WTC11 (cell line): ENCODE measurements around the gene PCBP3. TPM values are rescaled to one million over a fixed set of nuclear protein-coding genes. Genes with fewer than 3 reads are reported as not detected.

Source experiments
- ATAC-seq: fragments of 200-7000 bp; cut with Tn5 transposase; 2 replicates; pipeline ENCODE4 v1.10.0; 2021; ENCODE audit warnings: mild to moderate bottlenecking, moderate library complexity
- CTCF ChIA-PET: fragments of 300-600 bp; sonication (Branson Sonifier 250); formaldehyde crosslinking; loops from one replicate; lab custom pipeline; 2021; ENCODE audit warnings: antibody characterized with exemption; lab: Charles Lee
- POLR2A ChIA-PET: fragments of 350-600 bp; sonication (Branson Sonifier 250); formaldehyde crosslinking; loops from one replicate; lab custom pipeline; 2021; ENCODE audit warnings: antibody characterized with exemption; lab: Charles Lee
- DNase-seq: peaks from one replicate; pipeline ENCODE4 v3.0.0; 2021; ENCODE audit warnings: low spot score
- H3K27ac Mint-ChIP-seq: 2 replicates; pipeline ENCODE4 v1.8.0; 2021; ENCODE audit warnings: mixed read lengths
- H3K27me3 Mint-ChIP-seq: 2 replicates; pipeline ENCODE4 v1.8.0; 2021; ENCODE audit warnings: low read depth, mild to moderate bottlenecking, moderate library complexity, mixed read lengths
- H3K36me3 Mint-ChIP-seq: 2 replicates; pipeline ENCODE4 v1.8.0; 2021; ENCODE audit warnings: mixed read lengths
- H3K4me1 Mint-ChIP-seq: 2 replicates; pipeline ENCODE4 v1.8.0; 2022; ENCODE audit warnings: mixed read lengths
- H3K4me3 Mint-ChIP-seq: 2 replicates; pipeline ENCODE4 v1.8.0; 2021; ENCODE audit warnings: mild to moderate bottlenecking, moderate library complexity, mixed read lengths
- H3K9me3 Mint-ChIP-seq: 2 replicates; pipeline ENCODE4 v1.8.0; 2021; ENCODE audit warnings: mixed read lengths
- CREB1 ChIP-seq: sonication (generic); formaldehyde crosslinking; IDR thresholded peaks from 2 replicates; pipeline ENCODE4 v1.8.0; 2023; ENCODE audit warnings: mild to moderate bottlenecking, missing genetic modification reagents
- FOXK1 ChIP-seq: sonication (generic); formaldehyde crosslinking; IDR thresholded peaks from 2 replicates; pipeline ENCODE4 v1.8.0; 2022; ENCODE audit warnings: mild to moderate bottlenecking, moderate library complexity, missing genetic modification reagents
- HMGA2 ChIP-seq: fragments of 250-450 bp; sonication (Bioruptor Pico); IDR thresholded peaks from 2 replicates; pipeline ENCODE4 v1.4.0; 2021; ENCODE audit warnings: mild to moderate bottlenecking, moderate library complexity
- JAZF1 ChIP-seq: fragments of 250-450 bp; sonication (Bioruptor Pico); IDR thresholded peaks from 2 replicates; pipeline ENCODE4 v1.9.0; 2021; ENCODE audit warnings: moderate library complexity, mild to moderate bottlenecking, inconsistent platforms
- RELA ChIP-seq: sonication (generic); formaldehyde crosslinking; IDR thresholded peaks from 2 replicates; pipeline ENCODE4 v1.8.1; 2022; ENCODE audit warnings: missing genetic modification reagents, mild to moderate bottlenecking, borderline replicate concordance
- RORB ChIP-seq: fragments of 250-450 bp; sonication (Bioruptor Pico); IDR thresholded peaks from 2 replicates; pipeline ENCODE4 v1.9.0; 2021; ENCODE audit warnings: mild to moderate bottlenecking
- TEAD4 ChIP-seq: sonication (generic); formaldehyde crosslinking; IDR thresholded peaks from 2 replicates; pipeline ENCODE4 v1.8.0; 2022; ENCODE audit warnings: mild to moderate bottlenecking, missing genetic modification reagents
- ZNF232 ChIP-seq: sonication (generic); formaldehyde crosslinking; IDR thresholded peaks from 2 replicates; pipeline ENCODE4 v1.8.0; 2022; ENCODE audit warnings: mild to moderate bottlenecking, missing genetic modification reagents
- ZNF317 ChIP-seq: sonication (generic); formaldehyde crosslinking; IDR thresholded peaks from 2 replicates; pipeline ENCODE4 v1.8.1; 2023; ENCODE audit warnings: low read depth, mild to moderate bottlenecking, moderate library complexity, missing genetic modification reagents, borderline replicate concordance
- ZNF416 ChIP-seq: fragments of 250-450 bp; sonication (Bioruptor Pico); IDR thresholded peaks from 2 replicates; pipeline ENCODE4 v1.9.0; 2021; ENCODE audit warnings: mild to moderate bottlenecking, inconsistent platforms
- total RNA-seq: library from RNA; stranded (reverse); gene quantifications from 3 replicates; pipeline ENCODE4 v1.2.3, GENCODE V29; 2021
- TF ChIP-seq, protein P1 (sequence below): fragments of 250-450 bp; sonication (Bioruptor Pico); conservative IDR thresholded peaks from 2 replicates; pipeline ENCODE4 v1.9.0; 2021; ENCODE audit warnings: mild to moderate bottlenecking
- TF ChIP-seq, protein P2 (sequence below): sonication (generic); formaldehyde crosslinking; IDR thresholded peaks from 2 replicates; pipeline ENCODE4 v1.8.0; 2022; ENCODE audit warnings: mild to moderate bottlenecking, missing genetic modification reagents
- TF ChIP-seq, protein P3 (sequence below): fragments of 250-450 bp; sonication (Bioruptor Pico); IDR thresholded peaks from 2 replicates; pipeline ENCODE4 v1.9.0; 2021; ENCODE audit warnings: moderate library complexity, mild to moderate bottlenecking, inconsistent platforms, borderline replicate concordance
- TF ChIP-seq, protein P4 (sequence below): sonication (generic); formaldehyde crosslinking; IDR thresholded peaks from 2 replicates; pipeline ENCODE4 v1.8.1; 2023; ENCODE audit warnings: mild to moderate bottlenecking, missing genetic modification reagents, moderate library complexity
- TF ChIP-seq, protein P5 (sequence below): sonication (generic); formaldehyde crosslinking; IDR thresholded peaks from 2 replicates; pipeline ENCODE4 v1.8.0; 2023; ENCODE audit warnings: missing genetic modification reagents

The PCBP3 gene
- total RNA-seq, 1 experiment from 2014 or later, result 8.5 TPM

DNA sequence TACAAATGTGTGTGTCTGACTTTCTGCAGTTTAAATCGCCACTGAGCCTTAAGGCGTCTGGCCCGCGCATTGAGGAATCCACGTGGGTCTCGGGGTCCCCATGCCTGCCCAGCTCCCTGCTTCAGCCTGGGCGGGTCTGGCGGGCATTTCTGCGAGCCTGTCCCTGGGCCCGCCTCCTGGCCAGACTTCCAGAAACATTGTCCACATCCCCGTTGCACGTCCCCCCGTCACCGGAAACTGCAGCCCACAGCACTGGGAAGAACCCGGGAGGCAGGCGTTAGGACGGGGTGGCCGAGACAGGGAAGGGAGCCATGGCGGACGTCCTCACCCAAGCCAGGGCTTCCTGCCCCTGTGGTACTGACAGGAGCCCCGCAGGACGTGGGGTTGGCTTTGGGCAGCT, 225.0 kb downstream of the PCBP3 start (continued):
- TF ChIP-seq, protein P1, sequence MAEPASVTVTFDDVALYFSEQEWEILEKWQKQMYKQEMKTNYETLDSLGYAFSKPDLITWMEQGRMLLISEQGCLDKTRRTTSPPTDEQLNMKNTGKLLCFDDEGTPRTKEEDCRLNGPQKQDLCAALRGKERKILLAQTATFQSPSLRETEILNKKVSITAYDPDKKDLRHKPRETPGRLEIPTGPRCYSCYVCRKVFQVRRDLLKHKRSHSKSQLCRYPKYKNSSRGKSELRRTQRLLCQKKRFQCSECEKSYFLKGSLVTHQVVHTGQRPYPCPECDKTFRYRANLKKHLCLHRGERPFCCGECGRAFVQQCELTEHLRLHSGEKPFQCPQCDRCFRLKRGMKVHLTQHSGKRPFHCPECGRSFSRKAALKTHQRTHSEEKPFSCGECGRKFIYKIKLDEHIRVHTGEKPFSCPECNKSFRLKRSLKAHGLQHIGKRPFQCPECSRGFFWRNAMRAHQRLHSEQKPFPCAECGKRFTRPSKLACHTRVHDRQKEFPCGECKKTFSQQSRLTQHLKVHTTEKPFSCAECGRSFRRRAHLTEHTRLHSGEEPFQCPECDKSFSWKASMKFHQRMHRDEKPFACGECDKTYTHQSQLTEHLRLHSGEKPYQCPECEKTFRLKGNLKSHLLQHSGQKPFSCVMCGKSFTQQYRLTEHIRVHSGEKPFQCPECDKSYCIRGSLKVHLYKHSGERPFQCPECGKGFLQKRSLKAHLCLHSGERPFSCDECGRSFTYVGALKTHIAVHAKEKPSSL (CRISPR knock-in tag), result no peak
- TF ChIP-seq, protein P2, sequence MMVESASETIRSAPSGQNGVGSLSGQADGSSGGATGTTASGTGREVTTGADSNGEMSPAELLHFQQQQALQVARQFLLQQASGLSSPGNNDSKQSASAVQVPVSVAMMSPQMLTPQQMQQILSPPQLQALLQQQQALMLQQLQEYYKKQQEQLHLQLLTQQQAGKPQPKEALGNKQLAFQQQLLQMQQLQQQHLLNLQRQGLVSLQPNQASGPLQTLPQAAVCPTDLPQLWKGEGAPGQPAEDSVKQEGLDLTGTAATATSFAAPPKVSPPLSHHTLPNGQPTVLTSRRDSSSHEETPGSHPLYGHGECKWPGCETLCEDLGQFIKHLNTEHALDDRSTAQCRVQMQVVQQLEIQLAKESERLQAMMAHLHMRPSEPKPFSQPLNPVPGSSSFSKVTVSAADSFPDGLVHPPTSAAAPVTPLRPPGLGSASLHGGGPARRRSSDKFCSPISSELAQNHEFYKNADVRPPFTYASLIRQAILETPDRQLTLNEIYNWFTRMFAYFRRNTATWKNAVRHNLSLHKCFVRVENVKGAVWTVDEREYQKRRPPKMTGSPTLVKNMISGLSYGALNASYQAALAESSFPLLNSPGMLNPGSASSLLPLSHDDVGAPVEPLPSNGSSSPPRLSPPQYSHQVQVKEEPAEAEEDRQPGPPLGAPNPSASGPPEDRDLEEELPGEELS, result no peak
- TF ChIP-seq, protein P3, sequence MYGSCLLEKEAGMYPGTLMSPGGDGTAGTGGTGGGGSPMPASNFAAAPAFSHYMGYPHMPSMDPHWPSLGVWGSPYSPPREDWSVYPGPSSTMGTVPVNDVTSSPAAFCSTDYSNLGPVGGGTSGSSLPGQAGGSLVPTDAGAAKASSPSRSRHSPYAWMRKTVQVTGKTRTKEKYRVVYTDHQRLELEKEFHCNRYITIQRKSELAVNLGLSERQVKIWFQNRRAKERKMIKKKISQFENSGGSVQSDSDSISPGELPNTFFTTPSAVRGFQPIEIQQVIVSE (CRISPR knock-in tag), result no peak

DNA sequence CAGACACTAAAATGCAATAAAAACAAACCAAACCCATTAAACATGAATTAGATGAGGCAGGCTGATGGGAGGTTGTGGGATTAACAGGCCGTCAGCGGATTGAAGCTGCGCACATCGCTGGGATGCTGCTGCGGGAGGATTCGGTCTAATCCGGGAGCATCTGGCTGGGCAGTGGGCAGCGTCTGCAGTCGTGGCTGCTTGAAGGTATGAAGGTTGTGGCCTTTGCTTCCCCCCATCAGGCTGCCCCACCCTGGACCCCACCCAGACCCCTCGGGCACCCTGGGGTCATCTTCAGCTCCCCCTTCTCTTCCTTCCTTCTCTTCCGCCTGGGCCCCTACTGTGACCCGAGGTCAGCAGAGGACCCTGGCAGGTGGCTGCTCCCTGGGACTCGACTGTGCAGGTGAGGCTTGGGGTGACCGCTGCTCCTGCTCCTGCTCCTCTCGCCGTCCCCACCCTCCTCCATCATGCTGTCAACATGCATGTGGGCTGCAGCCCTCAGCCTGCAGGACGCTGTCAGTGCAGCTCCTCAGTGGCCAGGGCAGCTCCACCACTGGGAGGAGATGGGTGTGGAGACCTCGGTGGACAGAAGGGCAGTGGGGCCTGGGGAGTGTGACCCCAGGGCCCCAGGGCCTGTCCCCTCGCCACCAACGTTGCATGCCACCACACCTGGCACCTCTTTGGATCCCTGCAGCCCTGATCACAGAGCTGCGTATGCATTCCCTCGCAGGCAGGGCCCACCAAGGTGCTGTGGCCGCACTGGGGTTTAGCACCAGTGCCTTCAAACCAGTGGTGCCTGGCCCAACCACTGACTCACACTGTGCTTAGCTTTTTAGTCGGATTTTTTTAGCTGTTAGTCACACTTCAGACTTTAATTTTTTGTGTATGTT, 225.8 kb downstream of the PCBP3 start:
- H3K27ac Mint-ChIP-seq, result no peak overlapping the region
- no peaks in the 10 kb centered on the region for H3K27me3 Mint-ChIP-seq
- ATAC-seq, result no peak
- ChIA-PET CTCF (interaction anchor here (1.2 to 2.8 kb wide), 4 partner anchors 9 to 49 kb away, joined by 3 to 12 read pairs (median 6); no protein-coding TSS in a partner anchor), POLR2A (interaction anchor here (1.0 kb wide), 1 partner anchor 11 kb away, joined by 4 read pairs; no protein-coding TSS in a partner anchor)
- H3K9me3 Mint-ChIP-seq, result no peaks in the 10 kb centered on the region
- no peak overlapping the region for H3K4me3 Mint-ChIP-seq
- DNase-seq, result no peak
- TF ChIP-seq RORB (CRISPR knock-in tag) (no peak), JAZF1 (CRISPR knock-in tag) (no peak), ZNF317 (no peak), TEAD4 (CRISPR knock-in tag) (no peak), CREB1 (CRISPR knock-in tag) (no peak), ZNF416 (CRISPR knock-in tag) (no peak), ZNF232 (no peak), FOXK1 (CRISPR knock-in tag) (no peak), RELA (CRISPR knock-in tag) (no peak), HMGA2 (no peak)
- TF ChIP-seq, protein P2, result no peak
- TF ChIP-seq, protein P4, sequence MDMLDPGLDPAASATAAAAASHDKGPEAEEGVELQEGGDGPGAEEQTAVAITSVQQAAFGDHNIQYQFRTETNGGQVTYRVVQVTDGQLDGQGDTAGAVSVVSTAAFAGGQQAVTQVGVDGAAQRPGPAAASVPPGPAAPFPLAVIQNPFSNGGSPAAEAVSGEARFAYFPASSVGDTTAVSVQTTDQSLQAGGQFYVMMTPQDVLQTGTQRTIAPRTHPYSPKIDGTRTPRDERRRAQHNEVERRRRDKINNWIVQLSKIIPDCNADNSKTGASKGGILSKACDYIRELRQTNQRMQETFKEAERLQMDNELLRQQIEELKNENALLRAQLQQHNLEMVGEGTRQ (CRISPR knock-in tag), result no peak
- TF ChIP-seq, protein P5, sequence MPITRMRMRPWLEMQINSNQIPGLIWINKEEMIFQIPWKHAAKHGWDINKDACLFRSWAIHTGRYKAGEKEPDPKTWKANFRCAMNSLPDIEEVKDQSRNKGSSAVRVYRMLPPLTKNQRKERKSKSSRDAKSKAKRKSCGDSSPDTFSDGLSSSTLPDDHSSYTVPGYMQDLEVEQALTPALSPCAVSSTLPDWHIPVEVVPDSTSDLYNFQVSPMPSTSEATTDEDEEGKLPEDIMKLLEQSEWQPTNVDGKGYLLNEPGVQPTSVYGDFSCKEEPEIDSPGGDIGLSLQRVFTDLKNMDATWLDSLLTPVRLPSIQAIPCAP, result no peak
- H3K36me3 Mint-ChIP-seq, result no peaks in the 10 kb centered on the region
- H3K4me1 Mint-ChIP-seq, result no peaks in the 10 kb centered on the region
